ENCODE results near the gene FAM50B.

FAM50B gene

DNA sequence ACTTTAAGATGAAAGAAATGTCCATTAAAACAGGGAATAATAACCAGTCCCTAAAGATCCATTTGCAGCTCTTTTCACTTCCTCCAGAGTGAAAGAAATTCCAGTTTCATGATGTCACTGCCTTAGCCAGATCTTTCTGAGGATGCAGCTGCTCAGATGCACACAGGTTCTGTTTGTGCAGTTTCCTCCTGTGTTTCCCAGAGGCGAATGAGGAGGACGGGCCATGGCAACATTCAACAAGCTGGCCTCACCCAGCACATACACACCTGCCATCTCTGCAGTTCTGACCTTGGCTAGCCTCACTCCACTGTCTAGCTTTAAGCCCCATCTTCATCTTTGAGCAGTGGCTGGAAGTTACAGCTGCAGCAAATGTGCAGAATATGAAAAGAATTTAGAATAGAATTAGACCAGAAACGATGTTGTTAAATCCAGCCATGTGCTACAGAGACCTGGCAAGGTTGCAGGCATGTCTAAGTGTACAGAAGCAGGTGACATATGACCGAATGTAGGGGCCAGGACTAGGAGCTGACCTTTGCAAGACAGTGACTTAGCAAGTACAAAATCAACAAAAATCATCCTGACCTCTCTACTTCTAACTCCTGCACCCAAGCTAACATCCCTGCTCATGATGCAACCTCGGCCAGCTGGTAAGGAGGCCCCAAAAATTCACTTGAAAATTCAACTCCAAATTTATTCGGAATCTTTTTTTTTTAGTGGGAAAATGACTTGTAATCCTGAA, 35.0 kb downstream of the FAM50B start:
- no peak overlapping the region for H3K4me3 ChIP-seq (ENCODE audit: control insufficient read depth, low read depth, low read length)
- DNase-seq (ENCODE audit: low read depth), result peak; percentile 16
- TF ChIP-seq, protein P1, sequence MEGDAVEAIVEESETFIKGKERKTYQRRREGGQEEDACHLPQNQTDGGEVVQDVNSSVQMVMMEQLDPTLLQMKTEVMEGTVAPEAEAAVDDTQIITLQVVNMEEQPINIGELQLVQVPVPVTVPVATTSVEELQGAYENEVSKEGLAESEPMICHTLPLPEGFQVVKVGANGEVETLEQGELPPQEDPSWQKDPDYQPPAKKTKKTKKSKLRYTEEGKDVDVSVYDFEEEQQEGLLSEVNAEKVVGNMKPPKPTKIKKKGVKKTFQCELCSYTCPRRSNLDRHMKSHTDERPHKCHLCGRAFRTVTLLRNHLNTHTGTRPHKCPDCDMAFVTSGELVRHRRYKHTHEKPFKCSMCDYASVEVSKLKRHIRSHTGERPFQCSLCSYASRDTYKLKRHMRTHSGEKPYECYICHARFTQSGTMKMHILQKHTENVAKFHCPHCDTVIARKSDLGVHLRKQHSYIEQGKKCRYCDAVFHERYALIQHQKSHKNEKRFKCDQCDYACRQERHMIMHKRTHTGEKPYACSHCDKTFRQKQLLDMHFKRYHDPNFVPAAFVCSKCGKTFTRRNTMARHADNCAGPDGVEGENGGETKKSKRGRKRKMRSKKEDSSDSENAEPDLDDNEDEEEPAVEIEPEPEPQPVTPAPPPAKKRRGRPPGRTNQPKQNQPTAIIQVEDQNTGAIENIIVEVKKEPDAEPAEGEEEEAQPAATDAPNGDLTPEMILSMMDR (IDR thresholded peaks at IDR 0.05; ENCODE audit: control insufficient read depth, insufficient read depth, low read depth, low read length, missing control alignments), result no peak

- no peak overlapping the region for H3K4me3 ChIP-seq (ENCODE audit: control insufficient read depth, low read depth, low read length)
- TF ChIP-seq, protein P1 (IDR thresholded peaks at IDR 0.05; ENCODE audit: control insufficient read depth, insufficient read depth, low read depth, low read length, missing control alignments), result peak; percentile 35
- DNase-seq (ENCODE audit: low read depth), result no peak
Observed at GRCh38 chr6:3885262-3886036, 36.3 kb downstream of the FAM50B start.

GRCh38 chr6:3887150-3887700, 38.1 kb downstream of the FAM50B start:
- H3K4me3 ChIP-seq (ENCODE audit: control insufficient read depth, low read depth, low read length), result no peak overlapping the region
- TF ChIP-seq, protein P1 (IDR thresholded peaks at IDR 0.05; ENCODE audit: control insufficient read depth, insufficient read depth, low read depth, low read length, missing control alignments), result peak; percentile 65
- DNase-seq (ENCODE audit: low read depth), result peak; percentile 24

DNA sequence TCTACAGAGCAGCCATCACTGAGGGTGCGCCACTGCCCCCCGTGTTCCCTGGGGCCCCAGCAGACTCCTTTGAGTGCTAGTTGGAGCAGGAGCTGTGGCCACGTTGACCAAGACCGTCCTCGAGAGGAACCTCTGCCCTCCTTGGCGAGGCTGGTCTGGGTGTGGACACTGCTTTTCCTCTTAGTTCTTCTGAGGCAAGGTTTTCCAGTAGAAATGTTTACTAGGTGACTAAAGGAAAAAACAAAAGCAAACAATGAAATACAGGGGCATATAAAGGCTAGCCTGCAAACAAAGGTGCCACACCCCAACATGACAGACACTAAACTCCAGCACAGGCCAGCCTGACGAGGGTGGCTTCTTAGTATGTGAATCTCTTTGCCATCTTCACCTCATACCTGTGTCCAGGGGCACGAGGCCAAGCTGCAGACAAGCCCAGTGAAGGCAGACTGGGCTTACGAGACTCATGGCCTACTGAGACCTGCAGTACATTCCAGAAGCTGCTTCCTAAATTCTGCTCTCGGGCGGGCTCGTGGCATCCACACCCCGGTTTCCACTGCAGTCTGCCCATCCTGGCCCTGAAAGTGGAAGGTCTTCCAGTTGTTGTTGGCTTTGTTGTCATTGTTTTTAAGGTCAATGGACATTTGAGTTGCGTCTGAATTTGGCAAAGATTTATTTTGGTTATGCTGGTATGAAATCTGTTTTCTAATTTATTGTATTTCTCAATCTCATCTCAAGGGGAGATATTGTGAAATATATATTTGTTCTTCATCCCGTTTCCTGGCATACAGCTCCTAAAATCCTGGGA, 39.2 kb downstream of the FAM50B start:
- H3K4me3 ChIP-seq (ENCODE audit: control insufficient read depth, low read depth, low read length), result no peak overlapping the region
- TF ChIP-seq, protein P1 (IDR thresholded peaks at IDR 0.05; ENCODE audit: control insufficient read depth, insufficient read depth, low read depth, low read length, missing control alignments), result no peak
- no peak for DNase-seq (ENCODE audit: low read depth)

DNA sequence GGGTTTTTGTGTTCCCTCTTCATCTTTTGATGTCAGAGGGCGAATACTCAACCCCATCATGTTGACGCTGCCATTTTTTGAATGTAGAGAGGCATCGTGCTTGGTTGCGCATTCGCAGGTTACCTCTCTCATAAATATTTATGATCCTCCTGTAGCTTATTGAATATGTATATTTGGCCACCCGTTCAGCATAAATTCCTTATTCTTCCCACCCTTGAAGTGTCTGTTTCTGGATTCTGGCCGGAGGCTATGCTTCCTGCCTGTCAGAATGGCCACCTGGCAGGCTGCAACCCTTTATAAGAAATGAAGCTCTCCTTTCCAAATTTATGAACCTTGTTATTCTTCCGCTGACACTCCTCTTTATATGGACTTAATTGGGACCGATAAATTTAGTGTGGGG, 40.9 kb downstream of the FAM50B start:
- TF ChIP-seq, protein P1 (IDR thresholded peaks at IDR 0.05; ENCODE audit: control insufficient read depth, insufficient read depth, low read depth, low read length, missing control alignments), result no peak
- no peak overlapping the region for H3K4me3 ChIP-seq (ENCODE audit: control insufficient read depth, low read depth, low read length)
- no peak for DNase-seq (ENCODE audit: low read depth)

DNA sequence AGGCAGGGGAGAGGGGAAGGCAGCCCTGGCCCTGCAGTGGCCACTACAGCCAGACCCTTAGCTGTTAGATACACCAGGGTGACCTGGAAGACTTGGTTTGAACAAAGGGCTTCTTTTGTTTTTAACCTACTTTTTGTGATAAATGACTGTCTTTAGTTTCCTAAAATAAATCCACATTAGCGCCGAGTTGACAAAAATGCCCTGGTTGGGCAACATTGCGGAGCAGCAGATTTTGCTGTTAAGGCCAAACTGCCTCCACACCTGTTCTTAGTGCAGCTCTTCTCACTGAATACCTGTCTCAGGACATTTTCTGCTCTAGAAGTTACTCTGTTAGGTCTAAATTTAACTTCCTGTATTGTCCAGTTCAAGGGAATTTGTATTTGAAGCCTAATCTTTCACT, 42.7 kb downstream of the FAM50B start:
- no peak for DNase-seq (ENCODE audit: low read depth)
- TF ChIP-seq, protein P1 (IDR thresholded peaks at IDR 0.05; ENCODE audit: control insufficient read depth, insufficient read depth, low read depth, low read length, missing control alignments), result no peak
- H3K4me3 ChIP-seq (ENCODE audit: control insufficient read depth, low read depth, low read length), result no peak overlapping the region
